GM12865 (cell line): Measurements from ENCODE around the gene COL27A1.

Experiments used
- DNase-seq: peaks from one replicate; pipeline ENCODE4 v3.0.0; 2010; ENCODE audit warnings: low read depth
- H3K4me3 ChIP-seq: 2 replicates; pipeline ENCODE4 v1.5.1; 2011; ENCODE audit warnings: mild to moderate bottlenecking, low read depth, low read length, control low read depth
- TF ChIP-seq, protein P1 (sequence below): IDR thresholded peaks from 2 replicates; pipeline ENCODE4 v1.5.1; 2011; ENCODE audit warnings: low read length, control low read depth, low read depth, inconsistent platforms; ENCODE audit not compliant: insufficient read depth; ENCODE audit errors: missing control alignments

Gene COL27A1

DNA sequence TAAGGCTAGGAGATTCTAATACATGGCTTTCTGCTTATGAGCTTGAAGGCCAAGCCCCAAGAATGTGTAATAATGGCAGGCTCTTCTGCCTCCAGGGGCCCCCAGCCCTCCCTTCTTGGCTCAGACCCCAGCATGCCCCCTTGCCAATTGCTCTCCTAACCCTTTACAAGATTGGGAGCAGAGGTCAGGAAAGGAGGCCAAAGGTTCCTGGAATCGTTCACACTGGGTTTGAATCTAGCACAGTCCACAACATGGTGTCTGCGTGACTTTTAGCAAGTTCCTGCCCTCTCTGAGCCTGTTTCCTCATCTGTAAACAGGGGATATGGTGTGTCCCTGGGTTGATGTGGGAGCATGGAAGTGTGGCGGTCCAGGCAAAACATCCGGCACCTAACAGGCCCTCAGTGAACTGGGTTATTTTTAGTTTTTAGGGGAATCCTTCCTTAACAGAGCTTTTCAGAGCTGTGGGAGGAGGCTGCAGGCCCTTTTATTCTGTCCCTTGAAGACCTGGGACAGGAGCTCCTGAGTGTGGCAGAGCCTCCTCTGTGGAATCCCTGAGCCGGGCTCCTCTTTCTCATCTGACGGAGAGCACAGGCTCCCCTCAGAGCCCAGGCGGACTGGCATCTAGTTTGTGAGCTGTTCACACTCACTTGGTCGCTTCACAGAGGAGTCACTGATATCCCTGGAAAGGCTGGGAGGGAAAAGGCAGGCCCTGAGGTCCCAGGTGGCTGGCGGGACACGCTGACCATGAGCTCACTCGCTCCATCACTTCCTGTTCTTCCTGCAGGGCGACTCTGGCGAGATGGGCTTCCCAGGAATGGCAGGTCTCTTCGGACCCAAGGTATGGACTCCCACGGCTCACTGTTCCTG is 144.2 kb downstream of the COL27A1 start:
- no peak for DNase-seq
- H3K4me3 ChIP-seq, result no peak overlapping the region
- TF ChIP-seq, protein P1, sequence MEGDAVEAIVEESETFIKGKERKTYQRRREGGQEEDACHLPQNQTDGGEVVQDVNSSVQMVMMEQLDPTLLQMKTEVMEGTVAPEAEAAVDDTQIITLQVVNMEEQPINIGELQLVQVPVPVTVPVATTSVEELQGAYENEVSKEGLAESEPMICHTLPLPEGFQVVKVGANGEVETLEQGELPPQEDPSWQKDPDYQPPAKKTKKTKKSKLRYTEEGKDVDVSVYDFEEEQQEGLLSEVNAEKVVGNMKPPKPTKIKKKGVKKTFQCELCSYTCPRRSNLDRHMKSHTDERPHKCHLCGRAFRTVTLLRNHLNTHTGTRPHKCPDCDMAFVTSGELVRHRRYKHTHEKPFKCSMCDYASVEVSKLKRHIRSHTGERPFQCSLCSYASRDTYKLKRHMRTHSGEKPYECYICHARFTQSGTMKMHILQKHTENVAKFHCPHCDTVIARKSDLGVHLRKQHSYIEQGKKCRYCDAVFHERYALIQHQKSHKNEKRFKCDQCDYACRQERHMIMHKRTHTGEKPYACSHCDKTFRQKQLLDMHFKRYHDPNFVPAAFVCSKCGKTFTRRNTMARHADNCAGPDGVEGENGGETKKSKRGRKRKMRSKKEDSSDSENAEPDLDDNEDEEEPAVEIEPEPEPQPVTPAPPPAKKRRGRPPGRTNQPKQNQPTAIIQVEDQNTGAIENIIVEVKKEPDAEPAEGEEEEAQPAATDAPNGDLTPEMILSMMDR, result no peak

DNA sequence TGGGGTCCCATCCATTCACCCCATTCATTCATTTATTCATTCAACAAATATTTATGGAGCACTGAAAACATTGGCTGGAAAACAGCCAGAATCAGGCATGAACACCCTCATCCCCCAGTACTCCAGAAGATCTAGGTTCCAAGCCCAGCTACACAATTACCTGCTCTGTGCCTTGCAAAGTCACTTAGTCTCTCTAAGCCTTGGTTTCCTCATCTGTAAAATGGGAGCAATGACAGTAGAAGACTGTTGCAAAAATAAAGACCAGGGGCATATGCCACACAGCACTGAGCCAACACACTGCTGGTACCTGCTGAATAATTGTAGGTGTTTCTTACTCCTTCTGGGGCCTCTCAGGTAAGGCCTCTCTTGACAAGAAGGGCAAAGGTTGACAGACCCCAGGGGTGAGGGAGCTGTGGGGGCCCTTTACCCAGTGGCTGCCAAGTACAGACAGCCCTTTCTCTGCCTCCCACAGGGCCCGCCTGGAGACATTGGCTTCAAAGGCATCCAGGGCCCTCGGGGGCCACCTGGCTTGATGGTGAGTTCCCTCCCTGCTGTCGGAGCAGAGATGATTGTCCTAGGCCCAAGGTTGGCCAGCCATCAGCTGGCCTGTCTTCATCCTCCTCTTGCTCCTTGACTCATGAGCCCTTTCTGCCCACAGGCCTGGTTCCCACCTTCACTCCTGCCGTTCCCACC is 145.0 kb downstream of the COL27A1 start:
- TF ChIP-seq, protein P1, result no peak
- no peak for DNase-seq
- H3K4me3 ChIP-seq, result no peak overlapping the region

GRCh38 chr9:114300846-114301797 is 145.8 kb downstream of the COL27A1 start:
- no peak for DNase-seq
- H3K4me3 ChIP-seq, result no peak overlapping the region
- TF ChIP-seq, protein P1, result no peak

- no peak for DNase-seq
- H3K4me3 ChIP-seq, result no peak overlapping the region
- TF ChIP-seq, protein P1, result no peak
Measured at GRCh38 chr9:114301798-114302565, 146.6 kb downstream of the COL27A1 start.

GRCh38 chr9:114302727-114303126 is 147.4 kb downstream of the COL27A1 start:
- TF ChIP-seq, protein P1, result no peak
- no peak for DNase-seq

GRCh38 chr9:114303571-114303970 is 148.2 kb downstream of the COL27A1 start:
- DNase-seq, result no peak
- H3K4me3 ChIP-seq, result no peak overlapping the region
- TF ChIP-seq, protein P1, result no peak

More at GRCh38 chr9:114302727-114303126, 147.4 kb downstream of the COL27A1 start:
- no peak overlapping the region for H3K4me3 ChIP-seq
